NCI-H1092 treated with DMSO at 0.1 percent for 48 hours (cell line): ENCODE results near the gene TACC2.

Source experiments
- DNase-seq: peaks from one replicate; lab custom pipeline; 2025; lab: John Stamatoyannopoulos, UW

TACC2 gene

GRCh38 chr10:122170802-122171201 lies 181.8 kb downstream of the TACC2 start:
- no peak for DNase-seq

GRCh38 chr10:122171302-122172075 lies 182.5 kb downstream of the TACC2 start:
- DNase-seq = no peak

GRCh38 chr10:122172361-122173008 lies 183.5 kb downstream of the TACC2 start:
- no peak for DNase-seq

- DNase-seq = no peak
These were observed 184.4 kb downstream of the TACC2 start for GRCh38 chr10:122173337-122173736.

GRCh38 chr10:122173766-122174435 lies 184.9 kb downstream of the TACC2 start:
- DNase-seq = no peak

- no peak for DNase-seq
These were observed 187.6 kb downstream of the TACC2 start for GRCh38 chr10:122176232-122177213.

- DNase-seq = no peak
These were observed 189.7 kb downstream of the TACC2 start for GRCh38 chr10:122178655-122179054.

- DNase-seq = peak; percentile 14
These were observed 192.2 kb downstream of the TACC2 start for GRCh38 chr10:122181041-122181732.

GRCh38 chr10:122181876-122182275 lies 192.9 kb downstream of the TACC2 start:
- no peak for DNase-seq

GRCh38 chr10:122182308-122182707 lies 193.3 kb downstream of the TACC2 start:
- DNase-seq = peak; percentile 17

GRCh38 chr10:122184254-122184653 lies 195.3 kb downstream of the TACC2 start:
- no peak for DNase-seq

- no peak for DNase-seq
These were observed 196.7 kb downstream of the TACC2 start for GRCh38 chr10:122185643-122186042.

- DNase-seq = no peak
These were observed 198.2 kb downstream of the TACC2 start for GRCh38 chr10:122186816-122187810.

GRCh38 chr10:122188706-122189105 lies 199.7 kb downstream of the TACC2 start:
- no peak for DNase-seq

- peak; percentile 16 for DNase-seq
These were observed 200.2 kb downstream of the TACC2 start for GRCh38 chr10:122189185-122189584.

GRCh38 chr10:122190176-122190943 lies 201.4 kb downstream of the TACC2 start:
- DNase-seq = no peak

- no peak for DNase-seq
These were observed 203.1 kb downstream of the TACC2 start for GRCh38 chr10:122191936-122192541.

GRCh38 chr10:122194251-122194650 lies 205.3 kb downstream of the TACC2 start:
- no peak for DNase-seq

GRCh38 chr10:122196218-122196617 lies 207.3 kb downstream of the TACC2 start:
- DNase-seq = no peak
